K562 (cell line): ENCODE results near the gene TDRD12. TPM values are rescaled to one million over a fixed set of nuclear protein-coding genes. Genes with fewer than 3 reads are reported as not detected.
A peak's percentile ranks its signal among the peaks of the same experiment; 100 is the strongest.

Experiments used
- CBX3 ChIP-seq, 2 experiments: IDR thresholded peaks; 1 replicate in 1 of 2; 2 replicates in 1 of 2; pipeline ENCODE4 v1.6.1; 2012; ENCODE audit warnings: inconsistent platforms in 2 of 2, low read length in 2 of 2, borderline replicate concordance in 1 of 2, control low read depth in 1 of 2
- CSDE1 ChIP-seq, 2 experiments: fragments of 450-650 bp; IDR thresholded peaks; 2 replicates each; pipeline ENCODE4 v1.6.1; 2016; ENCODE audit warnings: mild to moderate bottlenecking in 1 of 2
- DPF2 ChIP-seq: fragments of 450-650 bp; IDR thresholded peaks from 2 replicates; pipeline ENCODE4 v1.6.1; 2016
- ETV1 ChIP-seq: fragments of 450-650 bp; conservative IDR thresholded peaks from 2 replicates; pipeline ENCODE4 v1.6.1; 2016; ENCODE audit warnings: missing genetic modification characterization, control low read depth, low read depth, missing compliant biosample characterization
- HEY1 ChIP-seq: fragments of 250-450 bp; sonication (Bioruptor Pico); IDR thresholded peaks from 2 replicates; pipeline ENCODE4 v1.5.0; 2020; ENCODE audit warnings: mild to moderate bottlenecking, moderate library complexity, borderline replicate concordance
- JUND ChIP-seq, 2 experiments: IDR thresholded peaks; 2 replicates in 1 of 2; 3 replicates in 1 of 2; pipeline ENCODE4 v1.6.1; 2011; ENCODE audit warnings: borderline replicate concordance in 2 of 2, low read depth in 2 of 2, low read length in 2 of 2, improper control_type of control experiment in 1 of 2, missing biosample characterization in 1 of 2, missing genetic modification characterization in 1 of 2, missing genetic modification reagents in 1 of 2
- MAFF ChIP-seq: IDR thresholded peaks from 2 replicates; pipeline ENCODE4 v1.6.1; 2012; ENCODE audit warnings: low read length, improper control_type of control experiment
- MECOM ChIP-seq: fragments of 250-450 bp; sonication (Bioruptor Pico); IDR thresholded peaks from 2 replicates; pipeline ENCODE4 v1.8.0; 2022; ENCODE audit warnings: inconsistent platforms
- MTA3 ChIP-seq: fragments of 450-650 bp; formaldehyde crosslinking; IDR thresholded peaks from 2 replicates; pipeline ENCODE4 v1.6.1; 2017; ENCODE audit warnings: mild to moderate bottlenecking, borderline replicate concordance
- MYC ChIP-seq, 2 experiments: fragments of 250-450 bp in 1 of 2; sonication (Bioruptor Pico) in 1 of 2; IDR thresholded peaks; 2 replicates each; pipeline versions ENCODE4 v1.5.1 to v1.6.1; 2012 to 2021; ENCODE audit warnings: low read depth in 2 of 2, borderline replicate concordance in 1 of 2, improper control_type of control experiment in 1 of 2, low read length in 1 of 2, mild to moderate bottlenecking in 1 of 2, moderate library complexity in 1 of 2
- NR2C2 ChIP-seq, 2 experiments: fragments of 200-800 bp in 1 of 2; sonication (Bioruptor generic) in 1 of 2; sonication (generic) in 1 of 2; formaldehyde crosslinking in 1 of 2; IDR thresholded peaks; 2 replicates each; pipeline versions ENCODE4 v1.6.1 to v1.8.0; 2016 to 2022; ENCODE audit warnings: mild to moderate bottlenecking in 1 of 2, missing compliant biosample characterization in 1 of 2, missing genetic modification characterization in 1 of 2, missing genetic modification reagents in 1 of 2
- NUFIP1 ChIP-seq: fragments of 450-650 bp; IDR thresholded peaks from 2 replicates; pipeline ENCODE4 v1.6.1; 2018; ENCODE audit not compliant: partially characterized antibody
- SPI1 ChIP-seq: IDR thresholded peaks from 2 replicates; pipeline ENCODE4 v1.6.1; 2011; ENCODE audit warnings: low read depth, low read length, control low read depth, borderline replicate concordance
- THRAP3 ChIP-seq: fragments of 450-650 bp; IDR thresholded peaks from 2 replicates; pipeline ENCODE4 v1.6.1; 2016; ENCODE audit warnings: mild to moderate bottlenecking, inconsistent platforms, borderline replicate concordance
- ZBTB11 ChIP-seq, 3 experiments: fragments of 200-800 bp in 1 of 3; fragments of 250-450 bp in 1 of 3; fragments of 450-650 bp in 1 of 3; sonication (Bioruptor Pico) in 1 of 3; sonication (Bioruptor generic) in 1 of 3; formaldehyde crosslinking in 1 of 3; IDR thresholded peaks; 2 replicates each; pipeline versions ENCODE4 v1.6.1 to v1.8.0; 2016 to 2022; ENCODE audit warnings: mild to moderate bottlenecking in 2 of 3, missing genetic modification characterization in 2 of 3, missing compliant biosample characterization in 1 of 3, moderate library complexity in 1 of 3
- ZBTB9 ChIP-seq: fragments of 450-650 bp; formaldehyde crosslinking; IDR thresholded peaks from 2 replicates; pipeline ENCODE4 v1.4.0; 2020; ENCODE audit warnings: mild to moderate bottlenecking, moderate library complexity
- ZC3H11A ChIP-seq: IDR thresholded peaks from 2 replicates; pipeline ENCODE4 v1.6.1; 2012; ENCODE audit warnings: low read depth, low read length, improper control_type of control experiment
- polyA plus RNA-seq, 8 experiments: library from polyadenylated mRNA; depleted of rRNA in 4 of 8; stranded (reverse) in 5 of 8; unstranded in 3 of 8; fragments of >200 nt; fragmentation: Nextera tagmentation in 2 of 8; fragmentation: Illumina TruSeq in 1 of 8; extraction: Ambion mirVana in 2 of 8; extraction: Trizol in 1 of 8; gene quantifications; 2 replicates each; pipeline versions ENCODE4 v1.2.1 to v1.2.3, GENCODE V29; 2011 to 2014; ENCODE audit warnings: inconsistent platforms in 1 of 8, missing spikeins in 1 of 8
- total RNA-seq, 7 experiments: library from RNA; depleted of rRNA in 6 of 7; stranded (reverse); fragments of >200 nt in 6 of 7; fragmentation: Illumina TruSeq in 2 of 7; extraction: Trizol in 2 of 7; gene quantifications; 2 replicates each; pipeline versions ENCODE4 v1.2.1 to v1.2.3, GENCODE V29; 2011 to 2021; ENCODE audit warnings: low replicate concordance in 1 of 7
- TF ChIP-seq, protein P1 (sequence below): sonication (generic); formaldehyde crosslinking; IDR thresholded peaks from 2 replicates; pipeline ENCODE4 v1.8.1; 2022; ENCODE audit warnings: missing genetic modification reagents
- TF ChIP-seq, protein P2 (sequence below): sonication (generic); formaldehyde crosslinking; IDR thresholded peaks from 2 replicates; pipeline ENCODE4 v1.9.0; 2022; ENCODE audit warnings: mild to moderate bottlenecking, missing genetic modification reagents

Gene TDRD12
- total and polyA plus RNA-seq, 9 of the 15 experiments (the other 6 are each of a cell fraction or from before 2014, with no cell fraction given): 0.03 TPM; not detected in 8

GRCh38 chr19:32671883-32672593 lies 47.5 kb upstream of the TDRD12 start (continued):
- TF ChIP-seq MYC (IDR thresholded peaks at IDR 0.05; ENCODE audit: low read depth, low read length) (peak; percentile 97), MYC (CRISPR knock-in tag; IDR thresholded peaks at IDR 0.05; ENCODE audit: borderline replicate concordance, low read depth) (no peak; the same call in 1 of the 2 replicates), NUFIP1 (no peak), DPF2 (peak; percentile 88), HEY1 (CRISPR knock-in tag) (peak; percentile 87; the same call in 1 of the 2 replicates), MECOM (CRISPR knock-in tag) (peak; percentile 63), THRAP3 (no peak), MTA3 (peak; percentile 51; the same call in 1 of the 2 replicates), JUND (IDR thresholded peaks at IDR 0.05; ENCODE audit: borderline replicate concordance, low read depth, low read length) (peak; percentile 72), JUND (tag; IDR thresholded peaks at IDR 0.05; ENCODE audit: borderline replicate concordance, low read depth, low read length) (peak; percentile 2; the same call in 1 of the 3 replicates), CSDE1 (IDR thresholded peaks at IDR 0.05) (0 out of 4 replicates have a peak, but pooled peaks of 1 of the 2 experiments have one; percentile 33), ETV1 (tag) (peak; percentile 65), ZC3H11A (no peak), SPI1 (0 out of 2 replicates have a peak, but pooled peaks have one; percentile 19), MAFF (peak; percentile 81), ZBTB9 (CRISPR knock-in tag) (no peak), ZBTB11 (CRISPR knock-in tag; IDR thresholded peaks at IDR 0.05) (peak in 1 of 3 experiments; percentile 44; a peak in 1 of 6 replicates), CBX3 (IDR thresholded peaks at IDR 0.05; ENCODE audit: borderline replicate concordance in 1 of 2, low read length in 2 of 2) (peak in 1 of 2 experiments; percentile 82; a peak in 2 of 3 replicates), NR2C2 (CRISPR knock-in tag; IDR thresholded peaks at IDR 0.05) (no peak), NR2C2 (tag; IDR thresholded peaks at IDR 0.05) (no peak)
- TF ChIP-seq, protein P1, sequence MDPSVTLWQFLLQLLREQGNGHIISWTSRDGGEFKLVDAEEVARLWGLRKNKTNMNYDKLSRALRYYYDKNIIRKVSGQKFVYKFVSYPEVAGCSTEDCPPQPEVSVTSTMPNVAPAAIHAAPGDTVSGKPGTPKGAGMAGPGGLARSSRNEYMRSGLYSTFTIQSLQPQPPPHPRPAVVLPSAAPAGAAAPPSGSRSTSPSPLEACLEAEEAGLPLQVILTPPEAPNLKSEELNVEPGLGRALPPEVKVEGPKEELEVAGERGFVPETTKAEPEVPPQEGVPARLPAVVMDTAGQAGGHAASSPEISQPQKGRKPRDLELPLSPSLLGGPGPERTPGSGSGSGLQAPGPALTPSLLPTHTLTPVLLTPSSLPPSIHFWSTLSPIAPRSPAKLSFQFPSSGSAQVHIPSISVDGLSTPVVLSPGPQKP (CRISPR knock-in tag): no peak
- TF ChIP-seq, protein P2, sequence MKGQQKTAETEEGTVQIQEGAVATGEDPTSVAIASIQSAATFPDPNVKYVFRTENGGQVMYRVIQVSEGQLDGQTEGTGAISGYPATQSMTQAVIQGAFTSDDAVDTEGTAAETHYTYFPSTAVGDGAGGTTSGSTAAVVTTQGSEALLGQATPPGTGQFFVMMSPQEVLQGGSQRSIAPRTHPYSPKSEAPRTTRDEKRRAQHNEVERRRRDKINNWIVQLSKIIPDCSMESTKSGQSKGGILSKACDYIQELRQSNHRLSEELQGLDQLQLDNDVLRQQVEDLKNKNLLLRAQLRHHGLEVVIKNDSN (CRISPR knock-in tag): peak; percentile 25; the same call in 1 of the 2 replicates
